Thyroid gland (tissue), 4 donors: Measurements from ENCODE around the gene UPB1. TPM values are rescaled to one million over a fixed set of nuclear protein-coding genes. Genes with fewer than 3 reads are reported as not detected.
"Not testable (repeated sequence)": the region's sequence is repeated elsewhere in the genome, so short reads cannot be mapped to it uniquely, and the experiment has no call there.

Experiments
- DNase-seq, 2 donors: peaks; one replicate each; pipeline ENCODE4 v3.0.0-alpha.2; 2019
- H3K27ac ChIP-seq, 3 donors: fragments of 200-600 bp; sonication (generic); 1 replicate in 2 of 3; 2 replicates in 1 of 3; pipeline ENCODE4 v1.5.1; 2016 to 2019; ENCODE audit warnings: mild to moderate bottlenecking in 1 of 3, moderate library complexity in 1 of 3
- H3K27me3 ChIP-seq: fragments of 200-600 bp; sonication (generic); one replicate; pipeline ENCODE4 v1.5.1; 2019
- H3K36me3 ChIP-seq, 2 donors: fragments of 200-600 bp; sonication (generic); one replicate each; pipeline ENCODE4 v1.5.1; 2016 to 2019
- H3K4me1 ChIP-seq, 2 donors: fragments of 200-600 bp; sonication (generic); one replicate each; pipeline ENCODE4 v1.5.1; 2017 to 2019
- H3K4me3 ChIP-seq, 3 donors: fragments of 200-600 bp; sonication (generic); replicated peaks in 1 of 3; 1 replicate in 2 of 3; 2 replicates in 1 of 3; pipeline ENCODE4 v1.5.1; 2016; ENCODE audit warnings: mild to moderate bottlenecking in 1 of 3
- H3K9me3 ChIP-seq: fragments of 200-600 bp; sonication (generic); one replicate; pipeline ENCODE4 v1.5.1; 2017
- CTCF ChIP-seq, 6 experiments: fragments of 200-600 bp in 3 of 6; fragments of 450-650 bp in 3 of 6; sonication (generic) in 3 of 6; IDR thresholded peaks; one replicate each; pipeline ENCODE4 v1.5.1; 2016 to 2019; ENCODE audit warnings: antibody characterized with exemption in 6 of 6, mild to moderate bottlenecking in 2 of 6, inconsistent platforms in 1 of 6, moderate library complexity in 1 of 6
- POLR2A ChIP-seq, 2 donors: fragments of 450-650 bp; IDR thresholded peaks; one replicate each; pipeline ENCODE4 v1.6.1; 2017; ENCODE audit warnings: antibody characterized with exemption in 2 of 2, mild to moderate bottlenecking in 2 of 2, moderate library complexity in 1 of 2
- WGBS, 2 donors: methylation state at CpG; one replicate each; pipeline ENCODE4 v1.1.5; 2017; 5-methylcytosine and 5-hydroxymethylcytosine counted together
- intact Hi-C: fragments of 100-400 bp; cut with DNase I; formaldehyde crosslinking; loops from one replicate; pipeline ENCODE4 v1.15.1; 2023
- total RNA-seq, 4 donors: library from RNA; depleted of rRNA; stranded (reverse); fragments of >200 nt; gene quantifications; one replicate each; pipeline ENCODE4 v1.2.3, GENCODE V29; 2016

Gene UPB1
- total RNA-seq, 4 donors from 2014 or later = not detected

GRCh38 chr22:24526191-24526590 lies 31.1 kb downstream of the UPB1 start:
- Histone ChIP-seq H3K9me3 (no peaks in the 10 kb centered on the region), H3K27me3 (no peaks in the 10 kb centered on the region), H3K27ac (no peak overlapping the region), H3K36me3 (no peaks in the 10 kb centered on the region), H3K4me3 (no peak overlapping the region), H3K4me1 (peaks cover 4 to 8% of the 10 kb centered on the region in 2 donors)
- intact Hi-C loops = no loop called here
- no peak for TF ChIP-seq CTCF (IDR thresholded peaks at IDR 0.05)
- no peak for DNase-seq
- WGBS, 2 donors = 86 to 92% methylated on average over 2 of the region's 2 CpGs

GRCh38 chr22:24529898-24530297 lies 34.8 kb downstream of the UPB1 start:
- DNase-seq = no peak
- no peak overlapping the region for H3K4me3 ChIP-seq
- peaks cover 0 to 3% of the 10 kb centered on the region in 2 donors for H3K4me1 ChIP-seq
- intact Hi-C loops = no loop called here
- no peaks in the 10 kb centered on the region for H3K36me3 ChIP-seq
- no peaks in the 10 kb centered on the region for H3K9me3 ChIP-seq
- 87 to 88% methylated on average over 2 of the region's 2 CpGs for WGBS, 2 donors
- H3K27ac ChIP-seq = no peak overlapping the region
- TF ChIP-seq CTCF (IDR thresholded peaks at IDR 0.05) (no peak), POLR2A (IDR thresholded peaks at IDR 0.05) (no peak)
- no peaks in the 10 kb centered on the region for H3K27me3 ChIP-seq

- intact Hi-C loops, H3K36me3 ChIP-seq, H3K27ac ChIP-seq, DNase-seq, H3K4me1 ChIP-seq, H3K27me3 ChIP-seq, H3K9me3 ChIP-seq, H3K4me3 ChIP-seq: not testable (repeated sequence)
- 90 to 93% methylated on average over 3 of the region's 3 CpGs for WGBS, 2 donors
These were observed 35.8 kb downstream of the UPB1 start for GRCh38 chr22:24530968-24531367.

GRCh38 chr22:24532075-24532474 lies 36.9 kb downstream of the UPB1 start:
- DNase-seq = no peak

GRCh38 chr22:24535348-24535747 lies 40.2 kb downstream of the UPB1 start:
- Histone ChIP-seq H3K9me3 (no peaks in the 10 kb centered on the region), H3K27ac (no peak overlapping the region), H3K36me3 (peaks cover 7 to 8% of the 10 kb centered on the region in 2 donors), H3K4me1 (no peaks in the 10 kb centered on the region), H3K27me3 (no peaks in the 10 kb centered on the region), H3K4me3 (no peak overlapping the region)
- TF ChIP-seq POLR2A (IDR thresholded peaks at IDR 0.05) = no peak
- TF ChIP-seq CTCF (IDR thresholded peaks at IDR 0.05) = no peak
- intact Hi-C loops = no loop called here
- DNase-seq = no peak
- 91 to 94% methylated on average over 3 to 4 of the region's 4 CpGs for WGBS, 2 donors

More at GRCh38 chr22:24532075-24532474, 36.9 kb downstream of the UPB1 start:
- TF ChIP-seq POLR2A (IDR thresholded peaks at IDR 0.05) (no peak), CTCF (IDR thresholded peaks at IDR 0.05) (no peak)
- H3K27ac ChIP-seq = no peak overlapping the region
- no peak overlapping the region for H3K4me3 ChIP-seq
- H3K9me3 ChIP-seq = no peaks in the 10 kb centered on the region
- intact Hi-C loops = no loop called here
- no peaks in the 10 kb centered on the region for H3K27me3 ChIP-seq
- no peaks in the 10 kb centered on the region for H3K4me1 ChIP-seq
- H3K36me3 ChIP-seq = no peaks in the 10 kb centered on the region
- WGBS, 2 donors = 100% methylated on average over 1 of the region's 1 CpG

- Histone ChIP-seq H3K27me3 (no peaks in the 10 kb centered on the region), H3K4me3 (no peak overlapping the region), H3K4me1 (no peaks in the 10 kb centered on the region), H3K9me3 (no peaks in the 10 kb centered on the region), H3K36me3 (peaks cover 10 to 16% of the 10 kb centered on the region in 2 donors), H3K27ac (no peak overlapping the region)
- no peak for TF ChIP-seq POLR2A (IDR thresholded peaks at IDR 0.05)
- no peak for TF ChIP-seq CTCF (IDR thresholded peaks at IDR 0.05)
- intact Hi-C loops = no loop called here
- WGBS, 2 donors = 68 to 96% methylated on average over 3 of the region's 3 CpGs
- DNase-seq = no peak
These were observed 41.0 kb downstream of the UPB1 start for GRCh38 chr22:24536089-24536488.
